SK-N-SH (cell line): ENCODE measurements around the gene ZNF555.

Source experiments
- CHD2 ChIP-seq: fragments of 150-350 bp; IDR thresholded peaks from 2 replicates; pipeline ENCODE4 v1.6.1; 2018; ENCODE audit warnings: low read length; ENCODE audit not compliant: partially characterized antibody
- EP300 ChIP-seq, 2 experiments: IDR thresholded peaks; 2 replicates each; pipeline versions ENCODE4 v1.4.0 to v1.6.1; 2012; ENCODE audit warnings: borderline replicate concordance in 1 of 2, low read depth in 1 of 2, low read length in 1 of 2
- EZH2phosphoT487 ChIP-seq: fragments of 200-600 bp; sonication (generic); IDR thresholded peaks from 2 replicates; pipeline ENCODE4 v1.6.1; 2017; ENCODE audit warnings: low read depth, mixed run types, mild to moderate bottlenecking, antibody characterized with exemption, moderate library complexity, borderline replicate concordance
- JUND ChIP-seq: IDR thresholded peaks from 2 replicates; pipeline ENCODE4 v1.4.0; 2012
- NFIC ChIP-seq: IDR thresholded peaks from 2 replicates; pipeline ENCODE4 v1.4.0; 2012; ENCODE audit warnings: borderline replicate concordance
- POLR2AphosphoS5 ChIP-seq: IDR thresholded peaks from 2 replicates; pipeline ENCODE4 v1.6.1; 2012; ENCODE audit warnings: low read depth, low read length
- RAD21 ChIP-seq: IDR thresholded peaks from 2 replicates; pipeline ENCODE4 v1.6.1; 2012; ENCODE audit warnings: mild to moderate bottlenecking, low read length
- RCOR1 ChIP-seq: fragments of 150-350 bp; IDR thresholded peaks from 2 replicates; pipeline ENCODE4 v1.6.1; 2017; ENCODE audit warnings: antibody characterized with exemption, low read length
- SMC3 ChIP-seq: IDR thresholded peaks from 2 replicates; pipeline ENCODE4 v1.6.1; 2012; ENCODE audit warnings: low read depth, low read length, improper control_type of control experiment
- TAF1 ChIP-seq: IDR thresholded peaks from 2 replicates; pipeline ENCODE4 v1.6.1; 2012; ENCODE audit warnings: low read depth, mild to moderate bottlenecking, low read length, moderate library complexity, borderline replicate concordance
- YY1 ChIP-seq: IDR thresholded peaks from 2 replicates; pipeline ENCODE4 v1.4.0; 2012; ENCODE audit warnings: low read depth, mild to moderate bottlenecking
- TF ChIP-seq, protein P1 (sequence below): fragments of 200-600 bp; sonication (generic); IDR thresholded peaks from 2 replicates; pipeline ENCODE4 v1.6.1; 2017; ENCODE audit warnings: antibody characterized with exemption, mild to moderate bottlenecking, moderate library complexity
- TF ChIP-seq, protein P2 (sequence below): fragments of 150-350 bp; IDR thresholded peaks from 2 replicates; pipeline ENCODE4 v1.6.1; 2017; ENCODE audit warnings: antibody characterized with exemption, low read length, low read depth, borderline replicate concordance
- TF ChIP-seq, protein P3 (sequence below): IDR thresholded peaks from 2 replicates; pipeline ENCODE4 v1.4.0; 2012; ENCODE audit warnings: low read depth

DNA sequence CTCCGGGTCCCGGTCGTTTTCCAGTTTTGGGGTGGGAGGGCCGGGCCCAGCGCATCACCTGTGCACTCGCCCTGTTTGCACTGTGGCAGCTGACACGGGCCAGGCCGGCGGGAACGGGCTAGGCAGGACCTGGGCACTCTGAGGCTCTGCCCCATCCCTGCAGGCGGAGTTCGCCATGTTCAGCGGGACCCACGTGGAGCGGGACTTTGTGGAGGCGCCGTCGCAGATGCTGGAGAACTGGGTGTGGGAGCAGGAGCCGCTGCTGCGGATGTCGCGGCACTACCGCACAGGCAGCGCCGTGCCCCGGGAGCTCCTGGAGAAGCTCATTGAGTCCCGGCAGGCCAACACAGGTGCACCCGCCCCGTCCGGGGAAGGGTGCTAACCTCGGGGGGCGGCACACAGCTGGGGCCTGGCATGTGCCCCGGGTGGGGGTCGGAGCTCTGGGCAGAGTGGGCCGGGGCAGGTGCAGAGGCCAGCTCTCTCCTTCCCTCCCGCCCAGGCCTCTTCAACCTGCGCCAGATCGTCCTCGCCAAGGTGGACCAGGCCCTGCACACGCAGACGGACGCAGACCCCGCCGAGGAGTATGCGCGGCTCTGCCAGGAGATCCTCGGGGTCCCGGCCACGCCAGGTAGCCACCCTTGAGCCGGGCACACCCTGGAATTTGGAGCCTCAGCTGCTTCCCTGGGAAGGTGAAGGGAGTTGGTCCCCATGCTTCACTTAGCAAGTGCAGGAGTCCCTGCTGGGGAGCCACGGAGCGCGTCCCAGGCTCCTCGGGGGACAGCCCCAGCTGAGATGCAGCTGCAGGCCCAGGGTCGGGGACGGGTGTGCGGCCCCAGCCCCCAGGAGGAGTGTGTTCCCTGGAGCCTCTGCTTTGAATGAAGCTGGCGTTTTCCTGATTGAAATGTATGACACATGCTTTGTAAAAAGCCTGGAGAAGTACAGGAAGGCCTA, 30.9 kb upstream of the ZNF555 start:
- TF ChIP-seq, protein P1, sequence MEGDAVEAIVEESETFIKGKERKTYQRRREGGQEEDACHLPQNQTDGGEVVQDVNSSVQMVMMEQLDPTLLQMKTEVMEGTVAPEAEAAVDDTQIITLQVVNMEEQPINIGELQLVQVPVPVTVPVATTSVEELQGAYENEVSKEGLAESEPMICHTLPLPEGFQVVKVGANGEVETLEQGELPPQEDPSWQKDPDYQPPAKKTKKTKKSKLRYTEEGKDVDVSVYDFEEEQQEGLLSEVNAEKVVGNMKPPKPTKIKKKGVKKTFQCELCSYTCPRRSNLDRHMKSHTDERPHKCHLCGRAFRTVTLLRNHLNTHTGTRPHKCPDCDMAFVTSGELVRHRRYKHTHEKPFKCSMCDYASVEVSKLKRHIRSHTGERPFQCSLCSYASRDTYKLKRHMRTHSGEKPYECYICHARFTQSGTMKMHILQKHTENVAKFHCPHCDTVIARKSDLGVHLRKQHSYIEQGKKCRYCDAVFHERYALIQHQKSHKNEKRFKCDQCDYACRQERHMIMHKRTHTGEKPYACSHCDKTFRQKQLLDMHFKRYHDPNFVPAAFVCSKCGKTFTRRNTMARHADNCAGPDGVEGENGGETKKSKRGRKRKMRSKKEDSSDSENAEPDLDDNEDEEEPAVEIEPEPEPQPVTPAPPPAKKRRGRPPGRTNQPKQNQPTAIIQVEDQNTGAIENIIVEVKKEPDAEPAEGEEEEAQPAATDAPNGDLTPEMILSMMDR = no peak
- TF ChIP-seq, protein P2, sequence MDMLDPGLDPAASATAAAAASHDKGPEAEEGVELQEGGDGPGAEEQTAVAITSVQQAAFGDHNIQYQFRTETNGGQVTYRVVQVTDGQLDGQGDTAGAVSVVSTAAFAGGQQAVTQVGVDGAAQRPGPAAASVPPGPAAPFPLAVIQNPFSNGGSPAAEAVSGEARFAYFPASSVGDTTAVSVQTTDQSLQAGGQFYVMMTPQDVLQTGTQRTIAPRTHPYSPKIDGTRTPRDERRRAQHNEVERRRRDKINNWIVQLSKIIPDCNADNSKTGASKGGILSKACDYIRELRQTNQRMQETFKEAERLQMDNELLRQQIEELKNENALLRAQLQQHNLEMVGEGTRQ = no peak
- no peak for TF ChIP-seq RAD21
- TF ChIP-seq SMC3 = no peak
- TF ChIP-seq POLR2AphosphoS5 = no peak
- TF ChIP-seq CHD2 = no peak
- TF ChIP-seq EP300 (IDR thresholded peaks at IDR 0.05; ENCODE audit: borderline replicate concordance in 1 of 2, low read depth in 1 of 2, low read length in 1 of 2) = no peak
- no peak for TF ChIP-seq TAF1
- TF ChIP-seq JUND = no peak
- TF ChIP-seq, protein P3, sequence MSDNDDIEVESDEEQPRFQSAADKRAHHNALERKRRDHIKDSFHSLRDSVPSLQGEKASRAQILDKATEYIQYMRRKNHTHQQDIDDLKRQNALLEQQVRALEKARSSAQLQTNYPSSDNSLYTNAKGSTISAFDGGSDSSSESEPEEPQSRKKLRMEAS = no peak
- no peak for TF ChIP-seq NFIC
- TF ChIP-seq YY1 = no peak
- no peak for TF ChIP-seq RCOR1
- no peak for TF ChIP-seq EZH2phosphoT487
